Endothelial cell (in vitro differentiated cells): ENCODE data around the gene CDHR1. TPM values are rescaled to one million over a fixed set of nuclear protein-coding genes. Genes with fewer than 3 reads are reported as not detected.

Experiments used
- DNase-seq: peaks from one replicate; pipeline ENCODE4 v3.0.0; 2021; ENCODE audit warnings: low spot score
- H3K27ac Mint-ChIP-seq: one replicate; pipeline ENCODE4 v1.8.0; 2021; ENCODE audit warnings: mixed read lengths, inconsistent platforms; ENCODE audit not compliant: unreplicated experiment
- H3K27me3 Mint-ChIP-seq: one replicate; pipeline ENCODE4 v1.8.0; 2021; ENCODE audit warnings: mild to moderate bottlenecking, moderate library complexity, mixed read lengths, inconsistent platforms; ENCODE audit not compliant: unreplicated experiment
- H3K36me3 Mint-ChIP-seq: one replicate; pipeline ENCODE4 v1.8.0; 2021; ENCODE audit warnings: mild to moderate bottlenecking, low read depth, mixed read lengths, inconsistent platforms; ENCODE audit not compliant: unreplicated experiment
- H3K4me1 Mint-ChIP-seq: one replicate; pipeline ENCODE4 v1.8.0; 2021; ENCODE audit warnings: mild to moderate bottlenecking, mixed read lengths, inconsistent platforms; ENCODE audit not compliant: unreplicated experiment
- H3K4me3 Mint-ChIP-seq: one replicate; pipeline ENCODE4 v1.8.0; 2021; ENCODE audit warnings: mild to moderate bottlenecking, mixed read lengths, inconsistent platforms; ENCODE audit not compliant: unreplicated experiment
- H3K9me3 Mint-ChIP-seq: one replicate; pipeline ENCODE4 v1.8.0; 2021; ENCODE audit warnings: mixed read lengths, inconsistent platforms; ENCODE audit not compliant: unreplicated experiment
- total RNA-seq: library from RNA; stranded (reverse); fragmentation: NEBNext Ultra II Directional; extraction: Animal tissue kit (Norgen Biotek cat#: 25700); gene quantifications from one replicate; pipeline ENCODE4 v1.2.1, GENCODE V29; 2021; ENCODE audit not compliant: unreplicated experiment
- TF ChIP-seq, protein P1 (sequence below): fragments of 200-600 bp; sonication (generic); IDR thresholded peaks from one replicate; pipeline ENCODE4 v1.5.0; 2021; ENCODE audit warnings: antibody characterized with exemption; ENCODE audit not compliant: unreplicated experiment

Gene CDHR1
- total RNA-seq, 1 donor from 2014 or later: 1.3 TPM

DNA sequence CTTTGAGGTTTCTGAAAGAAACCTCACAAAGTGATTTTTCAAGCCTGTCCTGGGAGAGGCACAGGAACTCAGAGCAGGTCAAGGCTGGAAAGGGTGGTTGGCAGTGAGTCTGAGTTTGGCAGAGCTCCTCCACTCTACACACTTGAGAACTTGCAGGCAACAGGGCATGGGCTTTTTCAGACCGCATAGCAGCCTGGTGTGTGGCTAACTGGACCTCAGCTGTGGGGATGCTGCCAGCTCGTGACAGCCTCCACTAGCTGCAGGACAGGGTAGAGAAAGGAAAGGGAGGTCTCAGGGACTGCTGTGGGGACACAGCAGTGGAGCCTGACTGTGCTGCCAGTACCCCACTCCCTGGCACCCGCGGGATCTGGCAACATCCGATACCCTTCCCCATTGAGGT is 2.6 kb downstream of the CDHR1 start:
- no peaks in the 10 kb centered on the region for H3K9me3 Mint-ChIP-seq

DNA sequence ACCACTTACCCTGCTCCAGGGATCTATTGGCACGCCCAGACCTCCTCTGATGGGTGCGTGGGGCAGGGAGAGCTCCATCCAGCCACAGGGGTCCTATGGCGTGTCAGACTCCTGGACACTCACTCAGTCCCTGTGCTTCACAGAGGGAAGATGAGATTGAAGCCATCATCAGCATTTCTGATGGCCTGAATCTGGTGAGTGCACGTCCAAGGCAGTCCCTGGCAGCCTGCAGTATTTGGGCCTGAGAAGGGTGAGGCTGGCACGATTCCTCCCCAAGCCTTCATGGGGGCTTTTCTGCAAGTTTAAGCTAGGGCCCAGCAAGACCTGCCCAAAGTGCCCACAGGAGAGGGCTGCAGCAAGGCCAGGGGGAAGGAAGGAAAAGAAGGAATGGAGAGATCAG is 3.3 kb downstream of the CDHR1 start:
- H3K36me3 Mint-ChIP-seq: no peaks in the 10 kb centered on the region
- H3K9me3 Mint-ChIP-seq: no peaks in the 10 kb centered on the region
- no peak for DNase-seq
- no peak overlapping the region for H3K4me3 Mint-ChIP-seq
- TF ChIP-seq, protein P1, sequence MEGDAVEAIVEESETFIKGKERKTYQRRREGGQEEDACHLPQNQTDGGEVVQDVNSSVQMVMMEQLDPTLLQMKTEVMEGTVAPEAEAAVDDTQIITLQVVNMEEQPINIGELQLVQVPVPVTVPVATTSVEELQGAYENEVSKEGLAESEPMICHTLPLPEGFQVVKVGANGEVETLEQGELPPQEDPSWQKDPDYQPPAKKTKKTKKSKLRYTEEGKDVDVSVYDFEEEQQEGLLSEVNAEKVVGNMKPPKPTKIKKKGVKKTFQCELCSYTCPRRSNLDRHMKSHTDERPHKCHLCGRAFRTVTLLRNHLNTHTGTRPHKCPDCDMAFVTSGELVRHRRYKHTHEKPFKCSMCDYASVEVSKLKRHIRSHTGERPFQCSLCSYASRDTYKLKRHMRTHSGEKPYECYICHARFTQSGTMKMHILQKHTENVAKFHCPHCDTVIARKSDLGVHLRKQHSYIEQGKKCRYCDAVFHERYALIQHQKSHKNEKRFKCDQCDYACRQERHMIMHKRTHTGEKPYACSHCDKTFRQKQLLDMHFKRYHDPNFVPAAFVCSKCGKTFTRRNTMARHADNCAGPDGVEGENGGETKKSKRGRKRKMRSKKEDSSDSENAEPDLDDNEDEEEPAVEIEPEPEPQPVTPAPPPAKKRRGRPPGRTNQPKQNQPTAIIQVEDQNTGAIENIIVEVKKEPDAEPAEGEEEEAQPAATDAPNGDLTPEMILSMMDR: no peak
- no peak overlapping the region for H3K27ac Mint-ChIP-seq
- H3K27me3 Mint-ChIP-seq: peaks cover 20% of the 10 kb centered on the region
- no peaks in the 10 kb centered on the region for H3K4me1 Mint-ChIP-seq

More for the DNA sequence above, 2.6 kb downstream of the CDHR1 start:
- DNase-seq: no peak
- TF ChIP-seq, protein P1: no peak
- no peak overlapping the region for H3K4me3 Mint-ChIP-seq
- H3K27me3 Mint-ChIP-seq: peaks cover 21% of the 10 kb centered on the region
- no peaks in the 10 kb centered on the region for H3K4me1 Mint-ChIP-seq
- H3K27ac Mint-ChIP-seq: no peak overlapping the region
- no peaks in the 10 kb centered on the region for H3K36me3 Mint-ChIP-seq

DNA sequence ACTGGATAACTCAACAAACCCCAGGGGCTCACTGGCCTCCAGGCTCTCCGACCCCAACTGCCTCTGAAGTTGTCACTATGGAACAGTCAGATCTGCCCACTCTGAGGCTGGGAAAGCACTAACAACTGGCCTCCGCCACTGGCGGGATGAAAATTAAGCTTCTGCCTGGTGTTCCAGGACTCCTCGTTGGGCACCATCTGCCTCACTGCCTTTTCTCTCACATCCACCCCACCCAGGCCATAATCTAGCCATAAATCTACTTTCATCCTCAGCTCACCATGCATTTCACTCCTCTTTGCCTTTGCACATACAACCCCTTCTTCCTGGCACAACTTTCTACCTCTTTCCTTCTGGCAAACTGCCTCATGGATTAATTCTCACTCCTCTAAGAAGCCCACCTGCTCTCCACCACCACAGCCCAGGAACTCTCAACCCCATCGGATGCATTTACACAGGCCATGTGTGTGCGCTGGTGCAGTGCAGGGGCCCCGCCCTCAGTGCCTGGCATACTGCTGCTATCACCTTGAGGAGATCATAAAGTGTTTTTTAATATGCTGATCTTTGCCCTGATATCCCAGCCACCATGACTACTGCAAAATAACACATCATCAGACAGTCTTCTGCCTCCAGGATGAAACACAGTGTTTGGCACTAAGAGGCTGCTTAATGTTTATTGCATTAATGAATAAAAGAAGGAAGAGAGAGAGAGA is 4.0 kb downstream of the CDHR1 start:
- Mint-ChIP-seq H3K4me3 (no peak overlapping the region), H3K27me3 (peaks cover 17% of the 10 kb centered on the region), H3K4me1 (no peaks in the 10 kb centered on the region), H3K27ac (no peak overlapping the region), H3K36me3 (no peaks in the 10 kb centered on the region), H3K9me3 (no peaks in the 10 kb centered on the region)
- no peak for DNase-seq
- TF ChIP-seq, protein P1: no peak

DNA sequence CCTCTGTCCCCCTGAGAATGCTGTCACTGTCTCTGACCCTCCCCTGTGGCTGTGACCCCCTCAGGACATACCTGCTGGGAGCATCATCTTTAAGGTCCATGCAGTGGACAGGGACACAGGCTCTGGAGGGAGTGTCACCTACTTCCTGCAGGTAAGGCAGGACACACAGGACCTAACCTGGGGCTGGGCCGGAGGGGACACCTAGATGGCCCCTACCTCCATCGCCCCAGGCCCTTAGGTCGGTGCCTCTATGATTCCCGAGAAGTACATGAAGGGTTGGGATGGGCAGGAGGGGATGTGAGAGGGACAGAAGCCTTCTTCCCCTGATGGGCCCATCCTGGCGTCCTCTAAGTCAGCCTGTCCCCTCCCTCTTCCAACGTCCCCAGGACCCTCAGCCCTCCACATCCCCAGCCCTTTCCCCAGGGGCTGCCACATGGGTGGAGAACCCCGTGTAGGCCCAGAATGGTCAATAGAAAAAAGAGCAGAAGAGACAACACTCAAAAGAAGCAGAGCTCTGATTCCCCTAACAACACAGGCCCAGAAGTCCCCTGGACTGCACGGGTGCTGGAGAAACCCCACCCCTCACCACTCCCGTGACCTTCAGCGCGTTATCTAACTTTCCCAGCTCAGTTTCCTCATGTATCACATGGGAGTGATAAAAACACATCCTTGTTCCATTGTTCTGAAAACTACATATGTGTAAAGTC is 6.4 kb downstream of the CDHR1 start:
- H3K27me3 Mint-ChIP-seq: peaks cover 19% of the 10 kb centered on the region
- H3K4me1 Mint-ChIP-seq: no peaks in the 10 kb centered on the region
- no peaks in the 10 kb centered on the region for H3K36me3 Mint-ChIP-seq

DNA sequence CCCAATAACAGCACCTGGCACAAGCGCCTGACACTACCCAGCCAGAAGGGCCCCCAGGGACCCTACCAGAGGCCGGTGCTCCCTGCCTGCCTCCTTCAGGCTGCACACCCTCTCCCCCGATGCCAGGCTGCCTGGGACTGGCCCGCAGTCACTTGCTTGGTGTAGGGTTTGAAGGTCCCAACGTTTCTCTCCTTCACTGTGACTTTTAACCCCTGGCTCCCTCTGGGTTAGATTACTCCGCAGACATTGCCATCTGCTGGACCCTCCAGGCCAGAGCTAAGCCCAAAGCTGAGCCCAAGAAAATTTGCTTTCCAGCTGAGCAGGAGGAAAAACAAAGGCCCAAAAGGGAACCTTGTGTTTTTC is 6.9 kb downstream of the CDHR1 start:
- no peak for DNase-seq
- no peaks in the 10 kb centered on the region for H3K9me3 Mint-ChIP-seq
- no peak overlapping the region for H3K4me3 Mint-ChIP-seq
- peaks cover 19% of the 10 kb centered on the region for H3K27me3 Mint-ChIP-seq
- no peaks in the 10 kb centered on the region for H3K36me3 Mint-ChIP-seq
- H3K27ac Mint-ChIP-seq: no peak overlapping the region
- TF ChIP-seq, protein P1: no peak
- H3K4me1 Mint-ChIP-seq: no peaks in the 10 kb centered on the region

More for the DNA sequence above, 6.4 kb downstream of the CDHR1 start:
- TF ChIP-seq, protein P1: no peak
- H3K4me3 Mint-ChIP-seq: no peak overlapping the region
- no peaks in the 10 kb centered on the region for H3K9me3 Mint-ChIP-seq
- no peak overlapping the region for H3K27ac Mint-ChIP-seq
- no peak for DNase-seq
